Activated CD4-positive, CD25-positive, alpha-beta regulatory T cell treated with anti-CD3 and anti-CD28 coated beads, Interleukin-2, amount 50 U/mL, for 16 hours (primary cell): ENCODE data around the gene GABPB2.
A peak's percentile ranks its signal among the peaks of the same experiment; 100 is the strongest.

Experiments used
- DNase-seq: peaks from one replicate; pipeline ENCODE4 v3.0.0-alpha.2; 2020; ENCODE audit warnings: low read depth, low spot score

Gene GABPB2

DNA sequence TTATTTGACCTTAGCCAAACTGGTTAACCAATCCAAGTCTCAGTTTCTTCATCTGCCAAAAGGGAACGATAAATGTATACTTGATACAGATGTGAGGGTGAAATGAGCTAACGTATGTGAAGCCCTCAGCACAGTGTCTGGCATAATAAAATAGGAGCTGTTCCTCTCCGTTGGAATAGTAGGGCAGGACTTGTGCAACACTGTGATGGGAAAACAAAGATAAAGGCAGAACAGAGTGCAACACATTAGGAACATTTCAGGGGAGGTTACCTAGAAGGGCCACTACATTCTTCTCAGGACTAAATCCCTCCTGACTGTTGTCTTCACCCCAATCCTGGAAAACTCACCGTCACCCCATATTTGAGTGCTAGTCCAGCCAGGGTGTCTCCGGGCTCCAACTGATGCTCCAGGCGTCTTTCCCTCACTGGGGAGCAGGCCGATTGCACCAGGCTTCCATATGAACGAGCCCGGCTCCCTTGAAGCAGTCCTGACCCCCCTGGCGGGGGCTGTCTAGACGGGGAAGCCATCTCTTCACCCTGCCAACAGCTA is 94.2 kb downstream of the GABPB2 start:
- no peak for DNase-seq

DNA sequence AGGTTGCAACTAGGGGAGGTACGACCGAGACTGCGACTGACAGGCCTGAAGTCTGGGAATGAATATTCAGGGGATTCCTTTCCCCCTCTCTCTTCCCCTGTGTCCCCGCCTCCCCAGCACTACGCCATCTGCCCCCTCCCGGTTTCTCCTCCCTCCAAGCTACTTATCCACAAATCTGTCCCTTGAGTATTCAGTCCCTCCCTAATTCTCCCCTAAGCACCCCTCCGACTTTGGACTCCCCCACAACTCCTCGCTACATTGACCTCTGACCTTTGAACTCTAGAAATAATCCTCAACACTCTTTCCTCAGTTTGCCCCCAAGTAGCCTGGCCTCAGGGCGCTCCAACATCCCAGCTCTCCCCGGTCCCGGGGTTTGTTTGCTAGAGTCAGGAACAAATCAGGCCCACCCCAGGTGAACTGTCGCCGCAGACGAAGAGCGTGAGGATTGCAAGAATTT is 94.7 kb downstream of the GABPB2 start:
- no peak for DNase-seq

DNA sequence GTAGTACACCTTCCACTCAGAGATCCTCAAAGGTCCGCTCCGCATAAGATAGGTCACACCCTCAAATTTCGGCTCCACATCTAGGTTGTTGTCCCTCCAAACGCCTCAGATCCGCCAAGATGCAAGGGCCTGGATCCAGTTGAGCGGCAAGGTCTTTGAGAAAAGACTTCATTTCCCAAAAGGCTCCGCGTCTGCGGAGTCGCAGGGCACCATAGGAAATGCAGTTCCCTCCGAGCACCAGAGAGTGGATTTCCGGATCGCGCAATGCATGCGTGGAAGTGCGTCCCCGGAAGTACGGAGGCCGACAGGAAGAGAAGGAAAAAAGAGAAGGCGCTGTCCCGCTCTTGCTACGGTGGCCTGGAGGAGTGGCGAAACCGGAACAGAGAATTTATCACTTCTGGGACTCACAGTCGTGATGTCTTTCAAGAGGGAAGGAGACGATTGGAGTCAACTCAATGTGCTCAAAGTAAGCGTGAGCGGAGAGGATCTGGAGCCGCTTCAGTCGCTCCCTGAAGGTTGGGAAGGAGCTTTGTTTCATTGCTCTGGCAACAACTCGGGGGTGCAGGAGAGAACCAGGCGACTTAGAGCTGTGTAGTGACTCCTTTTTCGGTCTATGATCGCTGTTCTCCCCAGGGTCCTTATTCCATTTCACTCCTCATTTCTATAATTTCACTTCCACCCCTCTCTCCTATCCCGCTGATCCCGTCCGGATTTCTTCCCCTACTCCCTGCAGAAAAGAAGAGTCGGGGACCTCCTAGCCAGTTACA is 95.4 kb downstream of the GABPB2 start, which contains the start of the genes LYSMD1 and SCNM1:
LYSMD1 (minus strand) TSS at position 165 of the 767 bp plus-strand sequence. CDS start 644 bp downstream, outside the sequence.
SCNM1 (plus strand) TSS at position 407 of the 767 bp plus-strand sequence; CDS start at position 416, 9 bp downstream.
- DNase-seq, result peak; percentile 96

GRCh38 chr1:151166505-151166956 is 96.0 kb downstream of the GABPB2 start:
- DNase-seq, result no peak

- DNase-seq, result no peak
Observed at GRCh38 chr1:151167116-151167515, 96.6 kb downstream of the GABPB2 start.

DNA sequence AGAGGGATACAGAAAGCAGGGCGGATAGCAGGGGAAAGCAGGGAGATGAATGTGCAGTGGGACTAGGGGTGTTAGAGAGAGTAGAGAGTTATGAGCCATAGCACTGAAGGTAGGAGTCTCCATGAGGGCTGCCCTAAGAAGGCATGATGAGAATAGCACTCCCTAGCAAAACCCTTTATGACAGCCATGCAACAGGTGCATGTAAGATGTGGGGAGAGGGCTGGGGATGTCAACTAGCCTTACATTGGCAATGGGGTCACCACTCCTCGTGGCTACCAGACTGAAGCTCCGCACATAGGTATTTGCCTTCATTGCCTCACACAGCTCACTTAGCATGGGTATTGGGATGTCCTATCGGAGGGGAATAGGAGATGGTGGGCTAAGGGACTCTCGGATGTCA is 100.6 kb downstream of the GABPB2 start:
- no peak for DNase-seq
